HCT116 (cell line): ENCODE results near the gene PRSS16. TPM values are rescaled to one million over a fixed set of nuclear protein-coding genes. Genes with fewer than 3 reads are reported as not detected.
"Not testable (repeated sequence)": the region's sequence is repeated elsewhere in the genome, so short reads cannot be mapped to it uniquely, and the experiment has no call there.

ENCODE experiments used
- ATAC-seq: fragments of 200-7000 bp; cut with Tn5 transposase; 2 replicates; pipeline ENCODE4 v1.9.1; 2020; ENCODE audit warnings: mild to moderate bottlenecking, moderate library complexity
- BruUV-seq: library from RNA; stranded (reverse); fragments of 400-500 nt; replicated peaks from 2 replicates; lab custom pipeline; 2021; lab: Mats Ljungman, UMichigan
- CTCF ChIA-PET: fragments of 300-600 bp; sonication (Branson Sonifier 250); formaldehyde crosslinking; loops from one replicate; lab custom pipeline; 2021; ENCODE audit warnings: antibody characterized with exemption; lab: Charles Lee
- POLR2A ChIA-PET: fragments of 300-600, 350-600 bp; sonication (Branson Sonifier 250); formaldehyde crosslinking; loops from one replicate; lab custom pipeline; 2021; ENCODE audit warnings: antibody characterized with exemption; lab: Charles Lee
- RAD21 ChIA-PET, 2 experiments: fragments of 300-600 bp; sonication (Branson Sonifier 250); formaldehyde crosslinking; loops; one replicate each; lab custom pipeline; 2023; ENCODE audit warnings: low total read pairs in 2 of 2; ENCODE audit not compliant: uncharacterized antibody in 2 of 2, unreplicated experiment in 2 of 2, low non-redundant PET in 1 of 2; lab: Charles Lee
- DNase-seq: peaks from one replicate; pipeline ENCODE4 v3.0.0-alpha.2; 2010; ENCODE audit warnings: low read depth, low spot score
- H2AFZ ChIP-seq: fragments of 200-600 bp; shearing (Covaris generic), sonication (generic); 2 replicates; pipeline ENCODE4 v1.6.1; 2017; ENCODE audit warnings: low read depth, mixed run types, mixed read lengths, antibody characterized with exemption, low read length; ENCODE audit not compliant: poor library complexity, severe bottlenecking
- H3K27ac ChIP-seq: 2 replicates; pipeline ENCODE4 v1.5.1; 2012; ENCODE audit warnings: low read depth, low read length
- H3K27me3 ChIP-seq: fragments of 200-600 bp; sonication (generic); 2 replicates; pipeline ENCODE4 v1.6.1; 2016; ENCODE audit warnings: mixed run types, low read length, mixed read lengths; ENCODE audit not compliant: insufficient read depth
- H3K36me3 ChIP-seq, 2 experiments: fragments of 200-500 bp in 1 of 2; fragments of 200-600 bp in 1 of 2; sonication (Bioruptor generic) in 1 of 2; sonication (generic) in 1 of 2; 2 replicates each; pipeline versions ENCODE4 v1.5.1 to v1.6.1; 2014 to 2016; ENCODE audit warnings: low read length in 2 of 2, inconsistent platforms in 1 of 2, mixed read lengths in 1 of 2, mixed run types in 1 of 2; ENCODE audit not compliant: insufficient read depth in 2 of 2, control insufficient read depth in 1 of 2
- H3K4me1 ChIP-seq, 2 experiments: fragments of 200-600 bp in 1 of 2; sonication (generic) in 1 of 2; 2 replicates each; pipeline versions ENCODE4 v1.5.1 to v1.6.1; 2012 to 2017; ENCODE audit warnings: low read length in 2 of 2, inconsistent platforms in 1 of 2, mild to moderate bottlenecking in 1 of 2, mixed read lengths in 1 of 2, mixed run types in 1 of 2, moderate library complexity in 1 of 2; ENCODE audit not compliant: insufficient read depth in 2 of 2, control insufficient read depth in 1 of 2
- H3K4me2 ChIP-seq: fragments of 200-600 bp; sonication (generic); 2 replicates; pipeline ENCODE4 v1.6.1; 2017; ENCODE audit warnings: mixed run types, low read length, mixed read lengths
- H3K4me3 ChIP-seq, 2 experiments: fragments of 200-600 bp in 1 of 2; sonication (generic) in 1 of 2; replicated peaks in 1 of 2; 2 replicates each; pipeline ENCODE4 v1.5.1; 2011 to 2016; ENCODE audit warnings: low read length in 2 of 2, control low read depth in 1 of 2, low read depth in 1 of 2, mild to moderate bottlenecking in 1 of 2, mixed read lengths in 1 of 2, mixed run types in 1 of 2
- H3K79me2 ChIP-seq: fragments of 200-600 bp; sonication (generic); 2 replicates; pipeline ENCODE4 v1.6.1; 2017; ENCODE audit warnings: mild to moderate bottlenecking, mixed run types, low read length, moderate library complexity, mixed read lengths; ENCODE audit not compliant: insufficient read depth
- H3K9ac ChIP-seq: fragments of 200-600 bp; sonication (generic); 2 replicates; pipeline ENCODE4 v1.6.1; 2016; ENCODE audit warnings: low read length, mixed read lengths
- H3K9me2 ChIP-seq: fragments of 200-600 bp; sonication (generic), shearing (Covaris generic); 2 replicates; pipeline ENCODE4 v1.6.1; 2017; ENCODE audit warnings: mixed run types, mild to moderate bottlenecking, moderate library complexity; ENCODE audit not compliant: insufficient read depth
- H3K9me3 ChIP-seq, 2 experiments: fragments of 200-500 bp in 1 of 2; fragments of 200-600 bp in 1 of 2; sonication (Bioruptor generic) in 1 of 2; sonication (generic) in 1 of 2; 2 replicates each; pipeline ENCODE4 v1.6.1; 2014 to 2017; ENCODE audit warnings: low read length in 2 of 2, mixed read lengths in 2 of 2, inconsistent platforms in 1 of 2, low read depth in 1 of 2, mild to moderate bottlenecking in 1 of 2, mixed run types in 1 of 2, moderate library complexity in 1 of 2; ENCODE audit not compliant: control insufficient read depth in 1 of 2, insufficient read depth in 1 of 2
- H4K20me1 ChIP-seq: fragments of 200-600 bp; sonication (generic), shearing (Covaris generic); 2 replicates; pipeline ENCODE4 v1.6.1; 2017; ENCODE audit warnings: mixed run types, mild to moderate bottlenecking, moderate library complexity; ENCODE audit not compliant: insufficient read depth
- CEBPB ChIP-seq: IDR thresholded peaks from 2 replicates; pipeline ENCODE4 v1.6.1; 2012; ENCODE audit warnings: low read depth
- EZH2phosphoT487 ChIP-seq: fragments of 200-600 bp; IDR thresholded peaks from 2 replicates; pipeline ENCODE4 v1.6.1; 2018; ENCODE audit warnings: antibody characterized with exemption, borderline replicate concordance
- JUND ChIP-seq: IDR thresholded peaks from 2 replicates; pipeline ENCODE4 v1.6.1; 2012
- POLR2A ChIP-seq: IDR thresholded peaks from 2 replicates; pipeline ENCODE4 v1.7.0; 2011; ENCODE audit warnings: borderline replicate concordance; ENCODE audit not compliant: insufficient read depth, insufficient read length; ENCODE audit errors: extremely low read depth
- POLR2AphosphoS5 ChIP-seq: IDR thresholded peaks from 2 replicates; pipeline ENCODE4 v1.6.1; 2011; ENCODE audit warnings: mild to moderate bottlenecking, low read depth, low read length, moderate library complexity
- RAD21 ChIP-seq: IDR thresholded peaks from 2 replicates; pipeline ENCODE4 v1.6.1; 2012; ENCODE audit warnings: low read depth, mild to moderate bottlenecking
- SP1 ChIP-seq: IDR thresholded peaks from 2 replicates; pipeline ENCODE4 v1.6.1; 2012; ENCODE audit warnings: low read depth
- TCF7L2 ChIP-seq: IDR thresholded peaks from 2 replicates; pipeline ENCODE4 v1.7.0; 2011; ENCODE audit warnings: borderline replicate concordance, inconsistent platforms; ENCODE audit not compliant: insufficient read depth, insufficient read length; ENCODE audit errors: extremely low read depth
- YY1 ChIP-seq: IDR thresholded peaks from 2 replicates; pipeline ENCODE4 v1.6.1; 2011; ENCODE audit warnings: low read length, low read depth, moderate library complexity, mild to moderate bottlenecking; ENCODE audit not compliant: insufficient replicate concordance; ENCODE audit errors: extremely low read depth
- ZNF274 ChIP-seq: fragments of 200-500 bp; sonication (Bioruptor generic); IDR thresholded peaks from 2 replicates; pipeline ENCODE4 v1.6.1; 2014; ENCODE audit warnings: mild to moderate bottlenecking, low read depth, low read length, inconsistent platforms
- intact Hi-C: fragments of 100-400 bp; cut with micrococcal nuclease; formaldehyde crosslinking; loops from 2 replicates; pipeline ENCODE4 v1.10.0; 2022
- total RNA-seq: library from RNA; stranded (reverse); gene quantifications from one replicate; pipeline ENCODE4 v1.2.1, GENCODE V29; 2021; ENCODE audit not compliant: unreplicated experiment
- TF ChIP-seq, protein P1 (sequence below): IDR thresholded peaks from 2 replicates; pipeline ENCODE4 v1.6.1; 2011; ENCODE audit warnings: mild to moderate bottlenecking, low read length, moderate library complexity; ENCODE audit not compliant: insufficient replicate concordance; ENCODE audit errors: extremely low read depth
- TF ChIP-seq, protein P2 (sequence below), 3 experiments: fragments of 200-600 bp in 1 of 3; sonication (generic) in 1 of 3; IDR thresholded peaks in 2 of 3; conservative IDR thresholded peaks in 1 of 3; 2 replicates each; pipeline ENCODE4 v1.5.1; 2012 to 2017; ENCODE audit warnings: low read depth in 2 of 3, low read length in 2 of 3, antibody characterized with exemption in 1 of 3, borderline replicate concordance in 1 of 3, control low read depth in 1 of 3, mild to moderate bottlenecking in 1 of 3, mixed read lengths in 1 of 3, mixed run types in 1 of 3, moderate library complexity in 1 of 3; ENCODE audit not compliant: insufficient read depth in 1 of 3
- TF ChIP-seq, protein P3 (sequence below): IDR thresholded peaks from 2 replicates; pipeline ENCODE4 v1.6.1; 2012; ENCODE audit warnings: low read depth

The PRSS16 gene
- total RNA-seq, 1 experiment from 2014 or later, result 14.5 TPM

DNA sequence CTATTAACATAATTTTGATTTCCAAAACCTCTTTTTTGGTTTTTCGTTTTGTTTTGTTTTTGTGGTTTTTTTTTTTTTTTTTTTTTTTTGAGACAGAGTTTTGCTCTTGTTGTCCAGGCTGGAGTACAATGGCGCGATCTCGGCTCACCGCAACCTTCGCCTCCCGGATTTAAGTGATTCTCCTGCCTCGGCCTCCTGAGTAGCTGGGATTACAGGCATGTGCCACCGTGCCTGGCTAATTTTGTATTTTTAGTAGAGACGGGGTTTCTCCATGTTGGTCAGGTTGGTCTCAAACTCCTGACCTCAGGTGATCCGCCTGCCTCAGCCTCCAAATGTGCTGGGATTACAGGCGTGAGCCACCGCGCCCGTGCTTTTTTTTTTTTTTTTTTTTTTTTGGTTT is 24.5 kb upstream of the PRSS16 start:
- H3K27me3 ChIP-seq, DNase-seq, CTCF ChIA-PET, H4K20me1 ChIP-seq, intact Hi-C loops, H3K4me3 ChIP-seq, POLR2A ChIA-PET, H2AFZ ChIP-seq, H3K79me2 ChIP-seq, H3K27ac ChIP-seq, H3K9me3 ChIP-seq, H3K4me1 ChIP-seq, H3K4me2 ChIP-seq, H3K36me3 ChIP-seq, ATAC-seq, H3K9ac ChIP-seq, RAD21 ChIA-PET, BruUV-seq, H3K9me2 ChIP-seq: not testable (repeated sequence)

DNA sequence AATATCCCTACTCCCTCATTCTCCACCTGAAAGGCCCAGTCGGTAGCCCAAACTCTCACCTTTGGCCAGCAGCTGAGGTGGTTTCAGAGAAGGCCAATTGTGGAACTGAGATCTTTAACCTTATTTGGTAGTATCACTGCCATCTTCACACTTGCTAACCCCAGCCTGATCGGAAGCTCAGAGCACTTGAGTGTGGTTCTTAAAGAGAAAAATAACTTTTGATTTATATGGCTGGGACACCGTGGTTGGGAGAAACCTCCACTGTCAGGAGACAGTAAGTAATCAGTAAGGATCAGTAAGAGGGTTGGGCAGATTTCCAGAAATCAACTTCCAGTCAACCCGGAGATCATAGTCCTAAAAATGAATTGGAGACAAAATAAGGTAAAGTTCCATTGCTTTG is 22.8 kb upstream of the PRSS16 start:
- peaks cover 0 to 3% of the 10 kb centered on the region in 2 experiments; a peak in 1 of 4 replicates for H3K4me1 ChIP-seq
- ChIA-PET RAD21 (no interaction called here), POLR2A (no interaction called here), CTCF (no interaction called here)
- no TSS peak for BruUV-seq
- no peaks in the 10 kb centered on the region for H3K27me3 ChIP-seq
- no peak overlapping the region for H3K27ac ChIP-seq
- no peaks in the 10 kb centered on the region for H4K20me1 ChIP-seq
- no peak overlapping the region for H2AFZ ChIP-seq
- no peak overlapping the region for H3K4me3 ChIP-seq
- H3K9ac ChIP-seq, result no peak overlapping the region
- H3K79me2 ChIP-seq, result no peaks in the 10 kb centered on the region
- no peaks in the 10 kb centered on the region for H3K9me3 ChIP-seq
- H3K9me2 ChIP-seq, result no peaks in the 10 kb centered on the region
- no peaks in the 10 kb centered on the region for H3K36me3 ChIP-seq
- ATAC-seq (no peak), DNase-seq (no peak)
- H3K4me2 ChIP-seq, result no peak overlapping the region
- intact Hi-C loops, result no loop called here
- TF ChIP-seq, protein P1, sequence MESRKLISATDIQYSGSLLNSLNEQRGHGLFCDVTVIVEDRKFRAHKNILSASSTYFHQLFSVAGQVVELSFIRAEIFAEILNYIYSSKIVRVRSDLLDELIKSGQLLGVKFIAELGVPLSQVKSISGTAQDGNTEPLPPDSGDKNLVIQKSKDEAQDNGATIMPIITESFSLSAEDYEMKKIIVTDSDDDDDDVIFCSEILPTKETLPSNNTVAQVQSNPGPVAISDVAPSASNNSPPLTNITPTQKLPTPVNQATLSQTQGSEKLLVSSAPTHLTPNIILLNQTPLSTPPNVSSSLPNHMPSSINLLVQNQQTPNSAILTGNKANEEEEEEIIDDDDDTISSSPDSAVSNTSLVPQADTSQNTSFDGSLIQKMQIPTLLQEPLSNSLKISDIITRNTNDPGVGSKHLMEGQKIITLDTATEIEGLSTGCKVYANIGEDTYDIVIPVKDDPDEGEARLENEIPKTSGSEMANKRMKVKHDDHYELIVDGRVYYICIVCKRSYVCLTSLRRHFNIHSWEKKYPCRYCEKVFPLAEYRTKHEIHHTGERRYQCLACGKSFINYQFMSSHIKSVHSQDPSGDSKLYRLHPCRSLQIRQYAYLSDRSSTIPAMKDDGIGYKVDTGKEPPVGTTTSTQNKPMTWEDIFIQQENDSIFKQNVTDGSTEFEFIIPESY, result no peak
- TF ChIP-seq CEBPB, result no peak
- no peak for TF ChIP-seq RAD21
- TF ChIP-seq, protein P2, sequence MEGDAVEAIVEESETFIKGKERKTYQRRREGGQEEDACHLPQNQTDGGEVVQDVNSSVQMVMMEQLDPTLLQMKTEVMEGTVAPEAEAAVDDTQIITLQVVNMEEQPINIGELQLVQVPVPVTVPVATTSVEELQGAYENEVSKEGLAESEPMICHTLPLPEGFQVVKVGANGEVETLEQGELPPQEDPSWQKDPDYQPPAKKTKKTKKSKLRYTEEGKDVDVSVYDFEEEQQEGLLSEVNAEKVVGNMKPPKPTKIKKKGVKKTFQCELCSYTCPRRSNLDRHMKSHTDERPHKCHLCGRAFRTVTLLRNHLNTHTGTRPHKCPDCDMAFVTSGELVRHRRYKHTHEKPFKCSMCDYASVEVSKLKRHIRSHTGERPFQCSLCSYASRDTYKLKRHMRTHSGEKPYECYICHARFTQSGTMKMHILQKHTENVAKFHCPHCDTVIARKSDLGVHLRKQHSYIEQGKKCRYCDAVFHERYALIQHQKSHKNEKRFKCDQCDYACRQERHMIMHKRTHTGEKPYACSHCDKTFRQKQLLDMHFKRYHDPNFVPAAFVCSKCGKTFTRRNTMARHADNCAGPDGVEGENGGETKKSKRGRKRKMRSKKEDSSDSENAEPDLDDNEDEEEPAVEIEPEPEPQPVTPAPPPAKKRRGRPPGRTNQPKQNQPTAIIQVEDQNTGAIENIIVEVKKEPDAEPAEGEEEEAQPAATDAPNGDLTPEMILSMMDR (IDR thresholded peaks at IDR 0.05 in 2 of 3, conservative IDR thresholded peaks at IDR 0.05 in 1 of 3; ENCODE audit: borderline replicate concordance in 1 of 3, insufficient read depth in 1 of 3, low read depth in 2 of 3, low read length in 2 of 3), result no peak
- TF ChIP-seq POLR2AphosphoS5, result no peak
- TF ChIP-seq JUND, result no peak
- no peak for TF ChIP-seq SP1
- TF ChIP-seq EZH2phosphoT487, result no peak
- TF ChIP-seq YY1, result no peak
- no peak for TF ChIP-seq ZNF274
- TF ChIP-seq POLR2A, result no peak
- TF ChIP-seq, protein P3, sequence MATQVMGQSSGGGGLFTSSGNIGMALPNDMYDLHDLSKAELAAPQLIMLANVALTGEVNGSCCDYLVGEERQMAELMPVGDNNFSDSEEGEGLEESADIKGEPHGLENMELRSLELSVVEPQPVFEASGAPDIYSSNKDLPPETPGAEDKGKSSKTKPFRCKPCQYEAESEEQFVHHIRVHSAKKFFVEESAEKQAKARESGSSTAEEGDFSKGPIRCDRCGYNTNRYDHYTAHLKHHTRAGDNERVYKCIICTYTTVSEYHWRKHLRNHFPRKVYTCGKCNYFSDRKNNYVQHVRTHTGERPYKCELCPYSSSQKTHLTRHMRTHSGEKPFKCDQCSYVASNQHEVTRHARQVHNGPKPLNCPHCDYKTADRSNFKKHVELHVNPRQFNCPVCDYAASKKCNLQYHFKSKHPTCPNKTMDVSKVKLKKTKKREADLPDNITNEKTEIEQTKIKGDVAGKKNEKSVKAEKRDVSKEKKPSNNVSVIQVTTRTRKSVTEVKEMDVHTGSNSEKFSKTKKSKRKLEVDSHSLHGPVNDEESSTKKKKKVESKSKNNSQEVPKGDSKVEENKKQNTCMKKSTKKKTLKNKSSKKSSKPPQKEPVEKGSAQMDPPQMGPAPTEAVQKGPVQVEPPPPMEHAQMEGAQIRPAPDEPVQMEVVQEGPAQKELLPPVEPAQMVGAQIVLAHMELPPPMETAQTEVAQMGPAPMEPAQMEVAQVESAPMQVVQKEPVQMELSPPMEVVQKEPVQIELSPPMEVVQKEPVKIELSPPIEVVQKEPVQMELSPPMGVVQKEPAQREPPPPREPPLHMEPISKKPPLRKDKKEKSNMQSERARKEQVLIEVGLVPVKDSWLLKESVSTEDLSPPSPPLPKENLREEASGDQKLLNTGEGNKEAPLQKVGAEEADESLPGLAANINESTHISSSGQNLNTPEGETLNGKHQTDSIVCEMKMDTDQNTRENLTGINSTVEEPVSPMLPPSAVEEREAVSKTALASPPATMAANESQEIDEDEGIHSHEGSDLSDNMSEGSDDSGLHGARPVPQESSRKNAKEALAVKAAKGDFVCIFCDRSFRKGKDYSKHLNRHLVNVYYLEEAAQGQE, result no peak
- no peak for TF ChIP-seq TCF7L2
